SK-N-SH treated with all-trans-retinoic acid at 6 μM for 48 hours (cell line): ENCODE results near the gene CTNNA3.

ENCODE experiments used
- CSDC2 ChIP-seq: fragments of 250-450 bp; sonication (Bioruptor Pico); IDR thresholded peaks from 2 replicates; pipeline ENCODE4 v1.5.0; 2020; ENCODE audit warnings: mild to moderate bottlenecking, moderate library complexity
- CSRNP3 ChIP-seq: fragments of 250-450 bp; sonication (Bioruptor Pico); IDR thresholded peaks from 2 replicates; pipeline ENCODE4 v1.5.1; 2021; ENCODE audit warnings: mild to moderate bottlenecking, moderate library complexity
- ISL1 ChIP-seq: fragments of 250-450 bp; sonication (Bioruptor Pico); IDR thresholded peaks from 2 replicates; pipeline ENCODE4 v2.1.2; 2022; ENCODE audit warnings: mild to moderate bottlenecking, moderate library complexity
- OSR1 ChIP-seq: fragments of 250-450 bp; sonication (Bioruptor Pico); IDR thresholded peaks from 2 replicates; pipeline ENCODE4 v1.8.0; 2022; ENCODE audit warnings: moderate library complexity, mild to moderate bottlenecking, inconsistent platforms
- PATZ1 ChIP-seq: fragments of 250-450 bp; sonication (Bioruptor Pico); IDR thresholded peaks from 2 replicates; pipeline ENCODE4 v1.8.0; 2020; ENCODE audit warnings: mild to moderate bottlenecking, moderate library complexity, borderline replicate concordance
- TCF4 ChIP-seq: fragments of 250-450 bp; sonication (Bioruptor Pico); IDR thresholded peaks from 2 replicates; pipeline ENCODE4 v1.8.0; 2021; ENCODE audit warnings: mild to moderate bottlenecking, moderate library complexity, borderline replicate concordance
- ZC3H10 ChIP-seq: fragments of 250-450 bp; sonication (Bioruptor Pico); IDR thresholded peaks from 2 replicates; pipeline ENCODE4 v1.5.1; 2021; ENCODE audit warnings: mild to moderate bottlenecking, moderate library complexity
- ZFP3 ChIP-seq: fragments of 250-450 bp; sonication (Bioruptor Pico); IDR thresholded peaks from 2 replicates; pipeline ENCODE4 v1.5.0; 2020; ENCODE audit warnings: mild to moderate bottlenecking, moderate library complexity
- ZFP30 ChIP-seq: fragments of 450-650 bp; formaldehyde crosslinking; IDR thresholded peaks from 2 replicates; pipeline ENCODE4 v1.5.0; 2022; ENCODE audit warnings: mild to moderate bottlenecking, moderate library complexity
- ZNF70 ChIP-seq: fragments of 450-650 bp; formaldehyde crosslinking; IDR thresholded peaks from 2 replicates; pipeline ENCODE4 v1.5.0; 2020; ENCODE audit warnings: mild to moderate bottlenecking, moderate library complexity
- TF ChIP-seq, protein P1 (sequence below): fragments of 250-450 bp; sonication (Bioruptor Pico); IDR thresholded peaks from 2 replicates; pipeline ENCODE4 v1.5.0; 2020; ENCODE audit warnings: mild to moderate bottlenecking, moderate library complexity
- TF ChIP-seq, protein P2 (sequence below): fragments of 250-450 bp; sonication (Bioruptor Pico); IDR thresholded peaks from 2 replicates; pipeline ENCODE4 v1.5.1; 2020; ENCODE audit warnings: low read depth, mild to moderate bottlenecking, moderate library complexity

GRCh38 chr10:66713387-66713786, 982.6 kb downstream of the CTNNA3 start:
- TF ChIP-seq CSDC2 (CRISPR knock-in tag) (no peak), CSRNP3 (CRISPR knock-in tag) (no peak), OSR1 (CRISPR knock-in tag) (no peak), ISL1 (CRISPR knock-in tag) (no peak), ZFP3 (CRISPR knock-in tag) (no peak), ZFP30 (CRISPR knock-in tag) (no peak), ZC3H10 (CRISPR knock-in tag) (no peak), PATZ1 (CRISPR knock-in tag) (no peak), TCF4 (CRISPR knock-in tag) (no peak), ZNF70 (CRISPR knock-in tag) (no peak)
- TF ChIP-seq, protein P1, sequence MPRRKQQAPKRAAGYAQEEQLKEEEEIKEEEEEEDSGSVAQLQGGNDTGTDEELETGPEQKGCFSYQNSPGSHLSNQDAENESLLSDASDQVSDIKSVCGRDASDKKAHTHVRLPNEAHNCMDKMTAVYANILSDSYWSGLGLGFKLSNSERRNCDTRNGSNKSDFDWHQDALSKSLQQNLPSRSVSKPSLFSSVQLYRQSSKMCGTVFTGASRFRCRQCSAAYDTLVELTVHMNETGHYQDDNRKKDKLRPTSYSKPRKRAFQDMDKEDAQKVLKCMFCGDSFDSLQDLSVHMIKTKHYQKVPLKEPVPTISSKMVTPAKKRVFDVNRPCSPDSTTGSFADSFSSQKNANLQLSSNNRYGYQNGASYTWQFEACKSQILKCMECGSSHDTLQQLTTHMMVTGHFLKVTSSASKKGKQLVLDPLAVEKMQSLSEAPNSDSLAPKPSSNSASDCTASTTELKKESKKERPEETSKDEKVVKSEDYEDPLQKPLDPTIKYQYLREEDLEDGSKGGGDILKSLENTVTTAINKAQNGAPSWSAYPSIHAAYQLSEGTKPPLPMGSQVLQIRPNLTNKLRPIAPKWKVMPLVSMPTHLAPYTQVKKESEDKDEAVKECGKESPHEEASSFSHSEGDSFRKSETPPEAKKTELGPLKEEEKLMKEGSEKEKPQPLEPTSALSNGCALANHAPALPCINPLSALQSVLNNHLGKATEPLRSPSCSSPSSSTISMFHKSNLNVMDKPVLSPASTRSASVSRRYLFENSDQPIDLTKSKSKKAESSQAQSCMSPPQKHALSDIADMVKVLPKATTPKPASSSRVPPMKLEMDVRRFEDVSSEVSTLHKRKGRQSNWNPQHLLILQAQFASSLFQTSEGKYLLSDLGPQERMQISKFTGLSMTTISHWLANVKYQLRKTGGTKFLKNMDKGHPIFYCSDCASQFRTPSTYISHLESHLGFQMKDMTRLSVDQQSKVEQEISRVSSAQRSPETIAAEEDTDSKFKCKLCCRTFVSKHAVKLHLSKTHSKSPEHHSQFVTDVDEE, result no peak
- TF ChIP-seq, protein P2, sequence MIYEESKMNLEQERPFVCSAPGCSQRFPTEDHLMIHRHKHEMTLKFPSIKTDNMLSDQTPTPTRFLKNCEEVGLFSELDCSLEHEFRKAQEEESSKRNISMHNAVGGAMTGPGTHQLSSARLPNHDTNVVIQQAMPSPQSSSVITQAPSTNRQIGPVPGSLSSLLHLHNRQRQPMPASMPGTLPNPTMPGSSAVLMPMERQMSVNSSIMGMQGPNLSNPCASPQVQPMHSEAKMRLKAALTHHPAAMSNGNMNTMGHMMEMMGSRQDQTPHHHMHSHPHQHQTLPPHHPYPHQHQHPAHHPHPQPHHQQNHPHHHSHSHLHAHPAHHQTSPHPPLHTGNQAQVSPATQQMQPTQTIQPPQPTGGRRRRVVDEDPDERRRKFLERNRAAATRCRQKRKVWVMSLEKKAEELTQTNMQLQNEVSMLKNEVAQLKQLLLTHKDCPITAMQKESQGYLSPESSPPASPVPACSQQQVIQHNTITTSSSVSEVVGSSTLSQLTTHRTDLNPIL (CRISPR knock-in tag), result no peak
